ENCODE measurements around the gene PLD4.
"Not testable (repeated sequence)": the region's sequence is repeated elsewhere in the genome, so short reads cannot be mapped to it uniquely, and the experiment has no call there.

The PLD4 gene

GRCh38 chr14:104924421-104925213, at the start of gene PLD4:
PLD4 (plus strand) TSS chr14:104924879; CDS start chr14:104927141, 2,262 bp downstream.
- DNase-seq: no peak

GRCh38 chr14:104875412-104875751, 49.3 kb upstream of the PLD4 start:
- no peak for DNase-seq

GRCh38 chr14:104875811-104876210, 48.9 kb upstream of the PLD4 start:
- no peak for DNase-seq

DNA sequence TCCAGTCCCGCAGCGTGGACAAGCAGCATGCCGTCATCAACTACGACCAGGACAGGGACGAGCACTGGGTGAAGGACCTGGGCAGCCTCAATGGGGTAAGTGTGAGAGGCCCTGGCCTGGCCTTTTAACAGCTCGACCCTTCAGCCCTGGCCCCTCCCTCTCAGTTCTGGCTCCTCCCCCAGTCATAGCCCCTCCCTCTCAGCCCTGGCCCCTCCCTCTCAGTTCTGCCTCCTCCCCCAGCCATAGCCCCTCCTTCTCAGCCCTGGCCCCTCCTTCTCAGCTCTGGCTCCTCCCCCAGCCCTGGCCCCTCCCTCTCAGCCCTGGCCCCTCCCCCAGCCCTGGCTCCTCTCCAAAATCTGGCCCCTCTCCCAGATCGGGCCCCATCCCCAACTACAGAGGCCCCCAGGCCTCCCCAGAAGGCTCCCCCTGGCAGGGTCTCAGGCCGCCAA, 48.4 kb upstream of the PLD4 start:
- no peak for DNase-seq

GRCh38 chr14:104877066-104877805, 47.4 kb upstream of the PLD4 start:
- DNase-seq: no peak

- no peak for DNase-seq
These were observed 46.7 kb upstream of the PLD4 start for GRCh38 chr14:104877806-104878550.

DNA sequence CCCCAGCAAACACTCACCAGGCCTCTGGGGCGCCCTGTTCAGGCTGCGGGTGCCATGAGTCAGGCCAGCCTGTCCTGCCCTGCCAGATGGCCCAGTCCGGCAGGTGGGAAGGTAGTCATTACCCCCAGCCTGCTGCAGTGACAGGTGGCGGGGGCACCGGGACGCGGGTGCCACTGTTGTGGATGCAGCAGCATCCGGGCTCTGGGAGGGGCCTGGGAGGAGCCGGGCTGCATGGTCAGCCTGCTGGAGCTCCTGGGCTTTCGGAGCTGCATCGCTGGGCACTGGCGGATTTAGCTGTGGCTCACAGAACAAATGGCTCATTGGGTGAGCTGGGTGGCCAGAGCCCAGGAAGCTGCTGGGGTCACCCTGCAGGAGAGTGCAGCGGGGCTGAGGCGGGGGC, 46.1 kb upstream of the PLD4 start:
- DNase-seq: peak; percentile 92

- DNase-seq: no peak
These were observed 45.3 kb upstream of the PLD4 start for GRCh38 chr14:104879201-104879982.

DNA sequence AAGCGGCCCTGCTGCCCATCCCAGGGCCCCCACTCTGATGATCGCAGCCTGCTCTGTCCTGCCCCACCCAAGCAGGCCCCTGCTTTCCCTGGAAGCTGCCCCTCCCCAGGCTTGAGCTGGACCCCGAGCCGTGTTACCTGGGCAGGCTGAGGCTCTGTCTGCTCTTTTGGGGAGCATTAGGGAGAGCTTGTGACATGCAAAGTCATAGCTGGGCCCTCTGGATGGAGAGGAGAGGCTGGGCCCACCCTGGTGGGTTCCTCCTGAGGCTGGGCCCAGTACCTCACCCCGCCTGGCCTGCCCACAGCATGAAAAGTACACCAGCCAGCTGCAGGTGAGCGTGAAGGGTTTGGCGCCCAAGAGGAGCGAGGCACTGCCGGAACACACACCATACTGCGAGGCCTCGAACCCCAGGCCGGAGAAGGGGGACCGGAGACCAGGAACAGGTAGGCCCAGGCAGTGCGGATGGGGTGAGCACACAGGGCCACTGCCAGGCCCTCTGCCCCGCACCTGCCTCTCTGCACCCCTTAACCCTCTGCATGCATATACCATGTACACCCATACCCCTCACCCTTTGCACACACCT, 44.6 kb upstream of the PLD4 start:
- no peak for DNase-seq

- no peak for DNase-seq
These were observed 44.0 kb upstream of the PLD4 start for GRCh38 chr14:104880584-104881210.

GRCh38 chr14:104881369-104881979, 43.2 kb upstream of the PLD4 start:
- DNase-seq: peak; percentile 95

GRCh38 chr14:104882325-104882973, 42.2 kb upstream of the PLD4 start:
- DNase-seq: no peak

DNA sequence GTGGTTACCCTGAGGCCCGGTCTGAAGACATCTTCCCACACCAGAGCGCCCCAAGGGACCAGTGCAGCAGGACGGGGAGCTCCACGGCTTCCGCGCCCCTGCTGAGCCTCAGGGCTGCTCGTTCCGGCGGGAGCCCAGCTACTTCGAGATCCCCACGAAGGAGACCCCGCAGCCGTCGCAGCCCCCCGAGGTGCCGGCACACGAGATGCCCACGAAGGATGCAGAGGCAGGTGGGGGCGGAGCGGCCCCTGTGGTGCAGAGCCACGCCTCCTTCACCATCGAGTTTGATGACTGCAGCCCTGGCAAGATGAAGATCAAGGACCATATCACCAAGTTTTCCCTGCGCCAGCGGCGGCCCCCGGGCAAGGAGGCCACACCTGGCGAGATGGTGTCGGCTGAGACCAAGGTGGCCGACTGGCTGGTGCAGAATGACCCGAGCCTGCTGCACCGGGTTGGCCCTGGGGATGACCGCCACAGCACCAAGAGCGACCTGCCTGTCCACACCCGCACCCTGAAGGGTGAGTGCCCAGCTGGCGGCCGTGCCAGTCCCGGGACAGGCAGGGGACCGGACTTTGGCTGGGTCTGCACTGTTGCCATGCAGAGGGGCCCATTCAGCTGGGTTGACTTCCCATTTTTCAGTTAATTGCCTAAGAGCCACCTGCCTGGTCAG, 41.6 kb upstream of the PLD4 start:
- DNase-seq: no peak

DNA sequence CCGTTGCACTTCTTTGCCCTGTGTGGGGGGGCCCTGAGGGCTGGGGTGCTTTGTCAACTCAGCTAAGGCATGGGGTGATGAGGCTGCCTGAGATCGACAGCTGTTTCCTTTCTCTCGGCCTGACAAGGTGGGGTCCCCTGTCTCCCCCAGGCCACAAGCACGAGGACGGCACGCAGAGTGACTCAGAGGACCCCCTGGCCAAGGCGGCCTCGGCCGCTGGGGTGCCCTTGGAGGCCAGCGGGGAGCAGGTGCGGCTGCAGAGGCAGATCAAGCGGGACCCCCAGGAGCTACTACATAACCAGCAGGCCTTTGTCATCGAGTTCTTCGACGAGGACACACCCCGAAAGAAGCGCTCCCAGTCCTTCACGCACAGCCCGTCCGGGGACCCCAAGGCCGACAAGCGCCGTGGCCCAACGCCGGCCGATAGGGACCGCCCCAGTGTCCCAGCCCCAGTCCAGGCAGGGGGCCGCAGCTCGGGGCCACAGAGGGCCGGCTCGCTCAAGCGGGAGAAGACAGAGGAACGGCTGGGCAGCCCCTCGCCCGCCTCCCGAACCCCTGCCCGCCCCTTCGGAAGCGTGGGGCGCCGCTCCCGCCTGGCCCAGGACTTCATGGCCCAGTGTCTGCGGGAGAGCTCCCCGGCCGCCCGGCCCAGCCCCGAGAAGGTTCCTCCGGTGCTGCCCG, 40.9 kb upstream of the PLD4 start:
- DNase-seq: no peak

DNA sequence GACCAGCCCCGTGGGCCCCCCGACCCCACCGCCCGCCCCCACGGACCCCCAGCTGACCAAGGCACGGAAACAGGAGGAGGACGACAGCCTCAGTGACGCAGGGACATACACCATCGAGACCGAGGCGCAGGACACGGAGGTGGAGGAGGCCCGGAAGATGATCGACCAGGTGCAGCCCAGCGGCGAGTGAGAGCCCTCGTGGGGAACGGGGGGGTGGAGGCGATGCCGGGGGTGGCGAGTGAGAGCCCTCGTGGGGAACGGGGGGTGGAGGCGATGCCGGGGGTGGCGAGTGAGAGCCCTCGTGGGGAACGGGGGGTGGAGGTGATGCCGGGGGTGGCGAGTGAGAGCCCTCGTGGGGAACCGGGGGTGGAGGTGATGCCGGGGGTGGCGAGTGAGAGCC, 40.3 kb upstream of the PLD4 start:
- not testable (repeated sequence) for DNase-seq

GRCh38 chr14:104885031-104885972, 39.4 kb upstream of the PLD4 start:
- DNase-seq: no peak

- no peak for DNase-seq
These were observed 38.5 kb upstream of the PLD4 start for GRCh38 chr14:104885973-104886689.

Data from NCI-H524 treated with DMSO at 0.1 percent for 48 hours (cell line).